ENCODE data around the gene DDX17.

DNA sequence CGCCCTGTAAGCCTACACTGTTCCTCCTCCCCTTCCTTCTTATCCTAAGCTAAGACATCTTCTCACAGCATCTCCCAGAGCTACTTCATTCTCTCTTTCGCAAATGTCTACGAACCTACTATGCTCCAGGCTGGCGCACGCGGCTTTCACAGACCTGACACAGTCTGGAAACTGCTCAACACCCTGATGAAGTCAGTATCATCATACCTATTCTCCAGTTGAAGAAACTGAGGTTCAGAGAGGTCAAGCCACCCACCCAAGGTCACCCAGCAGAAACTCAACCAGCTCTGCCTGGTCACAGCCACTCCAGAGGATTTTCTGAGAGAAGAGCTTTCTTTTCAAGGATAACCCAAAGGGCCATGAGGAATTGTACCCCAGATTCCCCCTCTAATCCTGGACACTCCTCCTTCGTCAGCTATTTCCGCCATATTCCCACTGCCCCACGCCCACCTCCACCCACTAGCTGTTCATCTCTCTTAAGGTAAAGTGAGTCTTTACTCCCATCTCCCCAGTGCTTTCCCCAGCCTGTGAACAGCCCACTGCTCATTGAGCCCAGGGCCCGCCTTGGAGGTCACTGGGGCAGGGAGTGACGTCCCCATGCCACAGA, 52.9 kb downstream of the DDX17 start:
- TF ChIP-seq, protein P1, sequence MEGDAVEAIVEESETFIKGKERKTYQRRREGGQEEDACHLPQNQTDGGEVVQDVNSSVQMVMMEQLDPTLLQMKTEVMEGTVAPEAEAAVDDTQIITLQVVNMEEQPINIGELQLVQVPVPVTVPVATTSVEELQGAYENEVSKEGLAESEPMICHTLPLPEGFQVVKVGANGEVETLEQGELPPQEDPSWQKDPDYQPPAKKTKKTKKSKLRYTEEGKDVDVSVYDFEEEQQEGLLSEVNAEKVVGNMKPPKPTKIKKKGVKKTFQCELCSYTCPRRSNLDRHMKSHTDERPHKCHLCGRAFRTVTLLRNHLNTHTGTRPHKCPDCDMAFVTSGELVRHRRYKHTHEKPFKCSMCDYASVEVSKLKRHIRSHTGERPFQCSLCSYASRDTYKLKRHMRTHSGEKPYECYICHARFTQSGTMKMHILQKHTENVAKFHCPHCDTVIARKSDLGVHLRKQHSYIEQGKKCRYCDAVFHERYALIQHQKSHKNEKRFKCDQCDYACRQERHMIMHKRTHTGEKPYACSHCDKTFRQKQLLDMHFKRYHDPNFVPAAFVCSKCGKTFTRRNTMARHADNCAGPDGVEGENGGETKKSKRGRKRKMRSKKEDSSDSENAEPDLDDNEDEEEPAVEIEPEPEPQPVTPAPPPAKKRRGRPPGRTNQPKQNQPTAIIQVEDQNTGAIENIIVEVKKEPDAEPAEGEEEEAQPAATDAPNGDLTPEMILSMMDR (IDR thresholded peaks at IDR 0.05): no peak
- no peak for TF ChIP-seq POLR2A (IDR thresholded peaks at IDR 0.05)
- no peak for TF ChIP-seq POLR2AphosphoS5 (IDR thresholded peaks at IDR 0.05)
- TF ChIP-seq EP300 (IDR thresholded peaks at IDR 0.05): no peak
